ENCODE measurements around the gene HCFC1.
A peak's percentile ranks its signal among the peaks of the same experiment; 100 is the strongest.

Gene HCFC1

DNA sequence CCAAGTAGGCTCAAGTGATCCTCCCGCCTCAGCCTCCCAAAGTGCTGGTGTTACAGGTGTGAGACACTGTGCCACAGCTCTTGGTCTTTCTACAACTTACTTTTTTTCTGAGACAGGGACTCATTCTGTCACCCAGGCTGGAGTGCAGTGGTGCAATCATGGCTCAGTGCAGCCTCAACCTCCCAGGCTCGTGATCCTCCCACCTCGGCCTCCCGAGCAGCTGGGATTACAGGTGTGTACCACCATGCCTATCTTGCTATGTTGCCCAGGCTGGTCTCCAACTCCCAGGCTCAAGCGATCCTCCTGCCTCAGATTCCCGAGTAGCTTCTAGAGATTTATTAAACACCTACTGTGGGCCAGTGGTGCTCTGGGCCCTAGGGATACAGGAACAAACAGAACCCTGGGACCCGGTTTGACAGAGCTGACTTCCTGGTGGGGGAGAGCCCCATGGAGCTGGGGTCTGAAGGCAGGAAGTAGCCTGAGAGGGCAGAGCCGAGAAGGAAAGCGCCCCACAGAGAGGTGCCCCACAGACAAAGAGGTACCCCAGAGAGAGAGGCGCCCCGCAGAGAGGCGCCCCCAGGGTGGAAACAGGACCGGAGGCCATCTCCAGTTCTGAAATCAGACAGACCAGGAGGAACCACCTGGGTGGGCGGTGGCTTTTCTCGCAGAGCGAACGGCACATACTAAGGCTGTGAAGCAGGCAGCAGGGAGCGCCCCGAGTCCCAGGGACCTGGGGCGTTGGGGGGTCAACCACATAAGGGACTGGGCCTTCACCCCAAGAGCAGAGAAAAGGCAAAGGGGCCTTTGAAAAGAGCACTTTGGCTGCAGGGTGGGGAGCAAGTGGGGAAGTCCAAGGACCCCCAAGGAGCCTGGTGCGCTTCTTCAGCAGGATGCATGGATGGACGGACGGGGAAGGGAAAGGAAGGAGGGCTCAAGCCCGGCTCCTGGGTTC lies 43.1 kb upstream of the HCFC1 start:
- Histone ChIP-seq H3K9me2 (replicated peaks; ENCODE audit: control insufficient read depth, low read length) (no peaks in the 10 kb centered on the region), H3K79me2 (ENCODE audit: control insufficient read depth, low read length) (peaks cover 24% of the 10 kb centered on the region), H3K36me3 (ENCODE audit: control insufficient read depth, low read length) (peaks cover 68% of the 10 kb centered on the region), H3K4me2 (ENCODE audit: low read length) (no peak overlapping the region), H3K4me3 (ENCODE audit: low read length) (no peak overlapping the region), H3K27ac (ENCODE audit: low read depth, low read length) (no peak overlapping the region), H3K9me3 (ENCODE audit: control insufficient read depth, insufficient read depth, low read length) (no peaks in the 10 kb centered on the region), H3K27me3 (ENCODE audit: control insufficient read depth, low read length) (no peaks in the 10 kb centered on the region), H3F3A (ENCODE audit: control insufficient read depth, insufficient read depth) (no peaks in the 10 kb centered on the region), H3K4me1 (ENCODE audit: control insufficient read depth, low read length) (peaks cover 9% of the 10 kb centered on the region), H4K20me1 (ENCODE audit: control insufficient read depth, insufficient read depth, low read depth, low read length) (no peaks in the 10 kb centered on the region)
- TF ChIP-seq EZH2phosphoT487 (IDR thresholded peaks at IDR 0.05; ENCODE audit: borderline replicate concordance, low read length) = no peak
- TF ChIP-seq, protein P1, sequence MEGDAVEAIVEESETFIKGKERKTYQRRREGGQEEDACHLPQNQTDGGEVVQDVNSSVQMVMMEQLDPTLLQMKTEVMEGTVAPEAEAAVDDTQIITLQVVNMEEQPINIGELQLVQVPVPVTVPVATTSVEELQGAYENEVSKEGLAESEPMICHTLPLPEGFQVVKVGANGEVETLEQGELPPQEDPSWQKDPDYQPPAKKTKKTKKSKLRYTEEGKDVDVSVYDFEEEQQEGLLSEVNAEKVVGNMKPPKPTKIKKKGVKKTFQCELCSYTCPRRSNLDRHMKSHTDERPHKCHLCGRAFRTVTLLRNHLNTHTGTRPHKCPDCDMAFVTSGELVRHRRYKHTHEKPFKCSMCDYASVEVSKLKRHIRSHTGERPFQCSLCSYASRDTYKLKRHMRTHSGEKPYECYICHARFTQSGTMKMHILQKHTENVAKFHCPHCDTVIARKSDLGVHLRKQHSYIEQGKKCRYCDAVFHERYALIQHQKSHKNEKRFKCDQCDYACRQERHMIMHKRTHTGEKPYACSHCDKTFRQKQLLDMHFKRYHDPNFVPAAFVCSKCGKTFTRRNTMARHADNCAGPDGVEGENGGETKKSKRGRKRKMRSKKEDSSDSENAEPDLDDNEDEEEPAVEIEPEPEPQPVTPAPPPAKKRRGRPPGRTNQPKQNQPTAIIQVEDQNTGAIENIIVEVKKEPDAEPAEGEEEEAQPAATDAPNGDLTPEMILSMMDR (IDR thresholded peaks at IDR 0.05; ENCODE audit: low read depth, low read length, poor library complexity, severe bottlenecking) = no peak

GRCh38 chrX:154013614-154014360 lies 42.2 kb upstream of the HCFC1 start:
- no peaks in the 10 kb centered on the region for H3F3A ChIP-seq (ENCODE audit: control insufficient read depth, insufficient read depth)
- TF ChIP-seq EZH2phosphoT487 (IDR thresholded peaks at IDR 0.05; ENCODE audit: borderline replicate concordance, low read length) = no peak
- TF ChIP-seq, protein P1 (IDR thresholded peaks at IDR 0.05; ENCODE audit: low read depth, low read length, poor library complexity, severe bottlenecking) = peak; percentile 82

DNA sequence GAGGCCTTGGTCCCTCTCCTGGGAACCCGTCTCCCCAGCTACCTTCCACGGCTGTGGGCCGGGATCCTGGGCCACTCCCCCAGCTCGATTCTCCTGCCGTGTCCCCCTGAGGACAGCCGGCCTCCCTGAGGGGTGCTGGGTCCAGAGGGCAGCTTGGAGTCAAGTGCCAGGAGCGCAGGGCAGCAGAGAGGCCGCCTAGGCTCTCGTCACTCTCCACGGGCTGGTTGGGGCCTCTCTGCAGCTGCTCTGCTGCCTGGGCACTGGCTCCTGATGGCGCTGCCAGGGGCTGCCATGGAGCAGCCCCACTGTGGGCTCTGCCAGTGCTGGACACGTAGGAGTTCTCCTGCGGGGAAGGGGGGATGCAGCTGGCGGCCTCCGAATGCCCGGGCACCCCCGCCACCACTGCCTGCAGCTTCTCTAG lies 41.4 kb upstream of the HCFC1 start:
- peaks cover 9% of the 10 kb centered on the region for H3K79me2 ChIP-seq (ENCODE audit: control insufficient read depth, low read length)
- H3K9me2 ChIP-seq (replicated peaks; ENCODE audit: control insufficient read depth, low read length) = no peaks in the 10 kb centered on the region
- H3K9me3 ChIP-seq (ENCODE audit: control insufficient read depth, insufficient read depth, low read length) = no peaks in the 10 kb centered on the region
- no peaks in the 10 kb centered on the region for H4K20me1 ChIP-seq (ENCODE audit: control insufficient read depth, insufficient read depth, low read depth, low read length)
- no peaks in the 10 kb centered on the region for H3K27me3 ChIP-seq (ENCODE audit: control insufficient read depth, low read length)
- peaks cover 15% of the 10 kb centered on the region for H3K4me1 ChIP-seq (ENCODE audit: control insufficient read depth, low read length)
- no peak overlapping the region for H3K4me2 ChIP-seq (ENCODE audit: low read length)
- H3K4me3 ChIP-seq (ENCODE audit: low read length) = no peak overlapping the region
- H3K36me3 ChIP-seq (ENCODE audit: control insufficient read depth, low read length) = peaks cover 58% of the 10 kb centered on the region
- TF ChIP-seq, protein P1 (IDR thresholded peaks at IDR 0.05; ENCODE audit: low read depth, low read length, poor library complexity, severe bottlenecking) = no peak
- TF ChIP-seq EZH2phosphoT487 (IDR thresholded peaks at IDR 0.05; ENCODE audit: borderline replicate concordance, low read length) = no peak
- H3K27ac ChIP-seq (ENCODE audit: low read depth, low read length) = no peak overlapping the region
- H3F3A ChIP-seq (ENCODE audit: control insufficient read depth, insufficient read depth) = no peaks in the 10 kb centered on the region

More at GRCh38 chrX:154013614-154014360, 42.2 kb upstream of the HCFC1 start:
- Histone ChIP-seq H3K4me3 (ENCODE audit: low read length) (no peak overlapping the region), H3K36me3 (ENCODE audit: control insufficient read depth, low read length) (peaks cover 66% of the 10 kb centered on the region), H3K4me1 (ENCODE audit: control insufficient read depth, low read length) (peaks cover 10% of the 10 kb centered on the region), H3K9me2 (replicated peaks; ENCODE audit: control insufficient read depth, low read length) (no peaks in the 10 kb centered on the region), H3K27me3 (ENCODE audit: control insufficient read depth, low read length) (no peaks in the 10 kb centered on the region), H3K4me2 (ENCODE audit: low read length) (no peak overlapping the region), H3K79me2 (ENCODE audit: control insufficient read depth, low read length) (peaks cover 16% of the 10 kb centered on the region), H3K9me3 (ENCODE audit: control insufficient read depth, insufficient read depth, low read length) (no peaks in the 10 kb centered on the region), H3K27ac (ENCODE audit: low read depth, low read length) (no peak overlapping the region), H4K20me1 (ENCODE audit: control insufficient read depth, insufficient read depth, low read depth, low read length) (no peaks in the 10 kb centered on the region)
